SH-SY5Y (cell line): ENCODE data around the gene HOMEZ.

Experiments
- GATA2 ChIP-seq: IDR thresholded peaks from 2 replicates; pipeline ENCODE4 v1.6.1; 2011; ENCODE audit warnings: mild to moderate bottlenecking, low read depth, low read length
- GATA3 ChIP-seq: IDR thresholded peaks from 2 replicates; pipeline ENCODE4 v1.6.1; 2011; ENCODE audit warnings: low read depth, mild to moderate bottlenecking, low read length, moderate library complexity

DNA sequence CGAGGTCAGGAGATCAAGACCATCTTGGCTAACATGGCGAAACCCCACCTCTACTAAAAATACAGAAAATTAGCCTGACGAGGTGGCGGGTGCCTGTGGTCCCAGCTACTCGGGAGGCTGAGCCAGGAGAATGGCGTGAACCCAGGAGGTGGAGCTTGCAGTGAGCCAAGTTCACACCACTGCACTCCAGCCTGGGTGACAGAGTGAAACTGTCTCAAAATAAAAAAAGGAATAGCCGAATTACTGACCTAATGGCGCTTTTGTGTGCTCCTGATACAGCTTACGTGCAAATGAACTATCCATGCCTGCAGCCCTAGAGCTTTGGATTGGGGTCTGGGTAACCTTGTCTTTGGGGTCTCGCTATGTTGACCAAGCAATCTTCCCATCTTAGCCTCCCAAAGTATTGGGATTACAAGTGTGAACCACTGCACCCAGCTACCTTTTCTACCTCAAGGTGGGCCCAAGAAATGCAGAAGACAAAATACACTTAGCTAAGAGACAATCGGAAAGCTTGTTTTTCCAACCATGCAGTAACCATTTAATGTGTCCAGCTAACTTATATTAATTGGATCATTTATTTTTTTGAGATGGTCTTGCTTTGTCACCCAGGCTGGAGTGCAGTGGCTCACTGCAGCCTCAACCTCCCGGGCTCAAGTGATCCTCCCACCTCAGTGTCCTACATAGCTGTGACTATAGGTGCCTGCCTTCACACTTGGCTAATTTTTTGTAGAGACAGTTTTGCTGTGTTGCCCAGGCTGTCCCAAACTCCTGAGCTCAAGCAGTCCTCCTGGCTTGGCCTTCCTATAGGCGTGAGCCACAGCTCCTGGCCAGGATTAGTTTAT, 40.8 kb upstream of the HOMEZ start:
- no peak for TF ChIP-seq GATA2
- TF ChIP-seq GATA3, result no peak
